ENCODE results near the gene ARPC1B.
"Not testable (repeated sequence)": the region's sequence is repeated elsewhere in the genome, so short reads cannot be mapped to it uniquely, and the experiment has no call there.

Gene ARPC1B

GRCh38 chr7:99355098-99355497 lies 19.4 kb upstream of the ARPC1B start:
- Histone ChIP-seq H3K4me3 (ENCODE audit: low read depth, low read length) (no peak overlapping the region), H3K9me3 (ENCODE audit: severe bottlenecking) (no peaks in the 10 kb centered on the region), H3K27me3 (ENCODE audit: insufficient read depth, low read depth, severe bottlenecking) (no peaks in the 10 kb centered on the region), H3K27ac (no peak overlapping the region), H3K36me3 (peaks cover 83% of the 10 kb centered on the region)
- TF ChIP-seq CTCF (IDR thresholded peaks at IDR 0.05; ENCODE audit: low read depth, low read length), result no peak
- no peak for DNase-seq

- Histone ChIP-seq H3K27ac (no peak overlapping the region), H3K36me3 (peaks cover 75% of the 10 kb centered on the region), H3K4me3 (ENCODE audit: low read depth, low read length) (no peak overlapping the region), H3K9me3 (ENCODE audit: severe bottlenecking) (no peaks in the 10 kb centered on the region), H3K27me3 (ENCODE audit: insufficient read depth, low read depth, severe bottlenecking) (no peaks in the 10 kb centered on the region)
- no peak for TF ChIP-seq CTCF (IDR thresholded peaks at IDR 0.05; ENCODE audit: low read depth, low read length)
- DNase-seq, result no peak
Observed at GRCh38 chr7:99357701-99358490, 16.6 kb upstream of the ARPC1B start.

- not testable (repeated sequence) for H3K27me3 ChIP-seq (ENCODE audit: insufficient read depth, low read depth, severe bottlenecking); H3K27ac ChIP-seq; DNase-seq; H3K4me3 ChIP-seq (ENCODE audit: low read depth, low read length); H3K9me3 ChIP-seq (ENCODE audit: severe bottlenecking)
- peaks cover 75% of the 10 kb centered on the region for H3K36me3 ChIP-seq
Observed at GRCh38 chr7:99358521-99358920, 16.0 kb upstream of the ARPC1B start.

- Histone ChIP-seq H3K9me3 (ENCODE audit: severe bottlenecking) (no peaks in the 10 kb centered on the region), H3K36me3 (peaks cover 73% of the 10 kb centered on the region), H3K4me3 (ENCODE audit: low read depth, low read length) (no peak overlapping the region), H3K27me3 (ENCODE audit: insufficient read depth, low read depth, severe bottlenecking) (no peaks in the 10 kb centered on the region), H3K27ac (no peak overlapping the region)
- TF ChIP-seq CTCF (IDR thresholded peaks at IDR 0.05; ENCODE audit: low read depth, low read length), result peak; percentile 38; the same call in 1 of the 2 replicates
- DNase-seq, result peak; percentile 27
Observed at GRCh38 chr7:99359465-99360154, 14.9 kb upstream of the ARPC1B start.

- H3K4me3 ChIP-seq (ENCODE audit: low read depth, low read length), result no peak overlapping the region
- no peak for DNase-seq
- H3K9me3 ChIP-seq (ENCODE audit: severe bottlenecking), result no peaks in the 10 kb centered on the region
- H3K36me3 ChIP-seq, result peaks cover 78% of the 10 kb centered on the region
- no peak for TF ChIP-seq CTCF (IDR thresholded peaks at IDR 0.05; ENCODE audit: low read depth, low read length)
- no peak overlapping the region for H3K27ac ChIP-seq
- H3K27me3 ChIP-seq (ENCODE audit: insufficient read depth, low read depth, severe bottlenecking), result no peaks in the 10 kb centered on the region
Observed at GRCh38 chr7:99362801-99363200, 11.7 kb upstream of the ARPC1B start.

GRCh38 chr7:99363286-99363685 lies 11.2 kb upstream of the ARPC1B start:
- Histone ChIP-seq H3K9me3 (ENCODE audit: severe bottlenecking) (no peaks in the 10 kb centered on the region), H3K4me3 (ENCODE audit: low read depth, low read length) (no peak overlapping the region), H3K36me3 (peaks cover 73% of the 10 kb centered on the region), H3K27me3 (ENCODE audit: insufficient read depth, low read depth, severe bottlenecking) (no peaks in the 10 kb centered on the region), H3K27ac (no peak overlapping the region)
- no peak for DNase-seq
- TF ChIP-seq CTCF (IDR thresholded peaks at IDR 0.05; ENCODE audit: low read depth, low read length), result no peak
